HCT116 (cell line): ENCODE data around the gene DCUN1D5. TPM values are rescaled to one million over a fixed set of nuclear protein-coding genes. Genes with fewer than 3 reads are reported as not detected.

Experiments
- ATAC-seq: fragments of 200-7000 bp; cut with Tn5 transposase; 2 replicates; pipeline ENCODE4 v1.9.1; 2020; ENCODE audit warnings: mild to moderate bottlenecking, moderate library complexity
- Bru-seq: library from RNA; stranded (reverse); fragments of 400-500 nt; gene quantifications from one replicate; lab custom pipeline; 2021; lab: Mats Ljungman, UMichigan
- BruChase-seq, 2 experiments: library from RNA; stranded (reverse); fragments of 400-500 nt; gene quantifications; one replicate each; lab custom pipeline; 2021; lab: Mats Ljungman, UMichigan
- BruUV-seq: library from RNA; stranded (reverse); fragments of 400-500 nt; replicated peaks from 2 replicates; lab custom pipeline; 2021; lab: Mats Ljungman, UMichigan
- CTCF ChIA-PET: fragments of 300-600 bp; sonication (Branson Sonifier 250); formaldehyde crosslinking; loops from one replicate; lab custom pipeline; 2021; ENCODE audit warnings: antibody characterized with exemption; lab: Charles Lee
- POLR2A ChIA-PET: fragments of 300-600, 350-600 bp; sonication (Branson Sonifier 250); formaldehyde crosslinking; loops from one replicate; lab custom pipeline; 2021; ENCODE audit warnings: antibody characterized with exemption; lab: Charles Lee
- RAD21 ChIA-PET, 2 experiments: fragments of 300-600 bp; sonication (Branson Sonifier 250); formaldehyde crosslinking; loops; one replicate each; lab custom pipeline; 2023; ENCODE audit warnings: low total read pairs in 2 of 2; ENCODE audit not compliant: uncharacterized antibody in 2 of 2, unreplicated experiment in 2 of 2, low non-redundant PET in 1 of 2; lab: Charles Lee
- DNase-seq: peaks from one replicate; pipeline ENCODE4 v3.0.0-alpha.2; 2010; ENCODE audit warnings: low read depth, low spot score
- H2AFZ ChIP-seq: fragments of 200-600 bp; shearing (Covaris generic), sonication (generic); 2 replicates; pipeline ENCODE4 v1.6.1; 2017; ENCODE audit warnings: low read depth, mixed run types, mixed read lengths, antibody characterized with exemption, low read length; ENCODE audit not compliant: poor library complexity, severe bottlenecking
- H3K27ac ChIP-seq: 2 replicates; pipeline ENCODE4 v1.5.1; 2012; ENCODE audit warnings: low read depth, low read length
- H3K27me3 ChIP-seq: fragments of 200-600 bp; sonication (generic); 2 replicates; pipeline ENCODE4 v1.6.1; 2016; ENCODE audit warnings: mixed run types, low read length, mixed read lengths; ENCODE audit not compliant: insufficient read depth
- H3K36me3 ChIP-seq, 2 experiments: fragments of 200-500 bp in 1 of 2; fragments of 200-600 bp in 1 of 2; sonication (Bioruptor generic) in 1 of 2; sonication (generic) in 1 of 2; 2 replicates each; pipeline versions ENCODE4 v1.5.1 to v1.6.1; 2014 to 2016; ENCODE audit warnings: low read length in 2 of 2, inconsistent platforms in 1 of 2, mixed read lengths in 1 of 2, mixed run types in 1 of 2; ENCODE audit not compliant: insufficient read depth in 2 of 2, control insufficient read depth in 1 of 2
- H3K4me1 ChIP-seq, 2 experiments: fragments of 200-600 bp in 1 of 2; sonication (generic) in 1 of 2; 2 replicates each; pipeline versions ENCODE4 v1.5.1 to v1.6.1; 2012 to 2017; ENCODE audit warnings: low read length in 2 of 2, inconsistent platforms in 1 of 2, mild to moderate bottlenecking in 1 of 2, mixed read lengths in 1 of 2, mixed run types in 1 of 2, moderate library complexity in 1 of 2; ENCODE audit not compliant: insufficient read depth in 2 of 2, control insufficient read depth in 1 of 2
- H3K4me2 ChIP-seq: fragments of 200-600 bp; sonication (generic); 2 replicates; pipeline ENCODE4 v1.6.1; 2017; ENCODE audit warnings: mixed run types, low read length, mixed read lengths
- H3K4me3 ChIP-seq, 2 experiments: fragments of 200-600 bp in 1 of 2; sonication (generic) in 1 of 2; replicated peaks in 1 of 2; 2 replicates each; pipeline ENCODE4 v1.5.1; 2011 to 2016; ENCODE audit warnings: low read length in 2 of 2, control low read depth in 1 of 2, low read depth in 1 of 2, mild to moderate bottlenecking in 1 of 2, mixed read lengths in 1 of 2, mixed run types in 1 of 2
- H3K79me2 ChIP-seq: fragments of 200-600 bp; sonication (generic); 2 replicates; pipeline ENCODE4 v1.6.1; 2017; ENCODE audit warnings: mild to moderate bottlenecking, mixed run types, low read length, moderate library complexity, mixed read lengths; ENCODE audit not compliant: insufficient read depth
- H3K9ac ChIP-seq: fragments of 200-600 bp; sonication (generic); 2 replicates; pipeline ENCODE4 v1.6.1; 2016; ENCODE audit warnings: low read length, mixed read lengths
- H3K9me2 ChIP-seq: fragments of 200-600 bp; sonication (generic), shearing (Covaris generic); 2 replicates; pipeline ENCODE4 v1.6.1; 2017; ENCODE audit warnings: mixed run types, mild to moderate bottlenecking, moderate library complexity; ENCODE audit not compliant: insufficient read depth
- H3K9me3 ChIP-seq, 2 experiments: fragments of 200-500 bp in 1 of 2; fragments of 200-600 bp in 1 of 2; sonication (Bioruptor generic) in 1 of 2; sonication (generic) in 1 of 2; 2 replicates each; pipeline ENCODE4 v1.6.1; 2014 to 2017; ENCODE audit warnings: low read length in 2 of 2, mixed read lengths in 2 of 2, inconsistent platforms in 1 of 2, low read depth in 1 of 2, mild to moderate bottlenecking in 1 of 2, mixed run types in 1 of 2, moderate library complexity in 1 of 2; ENCODE audit not compliant: control insufficient read depth in 1 of 2, insufficient read depth in 1 of 2
- H4K20me1 ChIP-seq: fragments of 200-600 bp; sonication (generic), shearing (Covaris generic); 2 replicates; pipeline ENCODE4 v1.6.1; 2017; ENCODE audit warnings: mixed run types, mild to moderate bottlenecking, moderate library complexity; ENCODE audit not compliant: insufficient read depth
- CEBPB ChIP-seq: IDR thresholded peaks from 2 replicates; pipeline ENCODE4 v1.6.1; 2012; ENCODE audit warnings: low read depth
- ELF1 ChIP-seq: IDR thresholded peaks from 2 replicates; pipeline ENCODE4 v1.6.1; 2012; ENCODE audit warnings: low read depth, borderline replicate concordance
- EZH2 ChIP-seq: fragments of 200-600 bp; sonication (generic); IDR thresholded peaks from 2 replicates; pipeline ENCODE4 v1.6.1; 2017; ENCODE audit warnings: antibody characterized with exemption, mixed run types
- POLR2A ChIP-seq: IDR thresholded peaks from 2 replicates; pipeline ENCODE4 v1.7.0; 2011; ENCODE audit warnings: borderline replicate concordance; ENCODE audit not compliant: insufficient read depth, insufficient read length; ENCODE audit errors: extremely low read depth
- POLR2AphosphoS5 ChIP-seq: IDR thresholded peaks from 2 replicates; pipeline ENCODE4 v1.6.1; 2011; ENCODE audit warnings: mild to moderate bottlenecking, low read depth, low read length, moderate library complexity
- RAD21 ChIP-seq: IDR thresholded peaks from 2 replicates; pipeline ENCODE4 v1.6.1; 2012; ENCODE audit warnings: low read depth, mild to moderate bottlenecking
- SIN3A ChIP-seq: IDR thresholded peaks from 2 replicates; pipeline ENCODE4 v1.6.1; 2012; ENCODE audit warnings: low read depth
- SP1 ChIP-seq: IDR thresholded peaks from 2 replicates; pipeline ENCODE4 v1.6.1; 2012; ENCODE audit warnings: low read depth
- SRF ChIP-seq: IDR thresholded peaks from 2 replicates; pipeline ENCODE4 v1.6.1; 2012; ENCODE audit warnings: low read depth
- TCF7L2 ChIP-seq: IDR thresholded peaks from 2 replicates; pipeline ENCODE4 v1.7.0; 2011; ENCODE audit warnings: borderline replicate concordance, inconsistent platforms; ENCODE audit not compliant: insufficient read depth, insufficient read length; ENCODE audit errors: extremely low read depth
- YY1 ChIP-seq: IDR thresholded peaks from 2 replicates; pipeline ENCODE4 v1.6.1; 2011; ENCODE audit warnings: low read length, low read depth, moderate library complexity, mild to moderate bottlenecking; ENCODE audit not compliant: insufficient replicate concordance; ENCODE audit errors: extremely low read depth
- ZFX ChIP-seq: fragments of 450-650 bp; IDR thresholded peaks from 2 replicates; pipeline ENCODE4 v1.6.1; 2017
- intact Hi-C: fragments of 100-400 bp; cut with micrococcal nuclease; formaldehyde crosslinking; loops from 2 replicates; pipeline ENCODE4 v1.10.0; 2022
- long read RNA-seq: library from polyadenylated mRNA; unstranded; transcript quantifications from one replicate; pipeline ENCODE4 v2.0.0, GENCODE V29; 2021; ENCODE audit not compliant: unreplicated experiment
- polyA plus RNA-seq: library from polyadenylated mRNA; unstranded; fragments of >200 nt; gene quantifications from 2 replicates; pipeline ENCODE4 v1.2.1, GENCODE V29; 2012; ENCODE audit warnings: missing spikeins
- total RNA-seq: library from RNA; stranded (reverse); gene quantifications from one replicate; pipeline ENCODE4 v1.2.1, GENCODE V29; 2021; ENCODE audit not compliant: unreplicated experiment
- TF ChIP-seq, protein P1 (sequence below): IDR thresholded peaks from 2 replicates; pipeline ENCODE4 v1.6.1; 2012

DCUN1D5 gene
- total RNA-seq: 60.1 TPM
- polyA plus RNA-seq: 28.8 and 35.7 TPM in 2 replicates
- percentile 96 among the genes with signal in this experiment for Bru-seq, nascent RNA
- percentile 84 among the genes with signal in this experiment for BruChase-seq, experiment 1, labeled RNA remaining after a 6-hour chase
- BruChase-seq, experiment 2, labeled RNA remaining after a 2-hour chase: percentile 93 among the genes with signal in this experiment
- long read RNA-seq, transcript DCUN1D5-201 (8 exons, 1,337 nt): major isoform, 75 of 94 reads
- long read RNA-seq, partial matches to known transcripts: 4 of 94 reads
- long read RNA-seq, other reads (novel, unspliced or antisense): 13 of 94 reads

DNA sequence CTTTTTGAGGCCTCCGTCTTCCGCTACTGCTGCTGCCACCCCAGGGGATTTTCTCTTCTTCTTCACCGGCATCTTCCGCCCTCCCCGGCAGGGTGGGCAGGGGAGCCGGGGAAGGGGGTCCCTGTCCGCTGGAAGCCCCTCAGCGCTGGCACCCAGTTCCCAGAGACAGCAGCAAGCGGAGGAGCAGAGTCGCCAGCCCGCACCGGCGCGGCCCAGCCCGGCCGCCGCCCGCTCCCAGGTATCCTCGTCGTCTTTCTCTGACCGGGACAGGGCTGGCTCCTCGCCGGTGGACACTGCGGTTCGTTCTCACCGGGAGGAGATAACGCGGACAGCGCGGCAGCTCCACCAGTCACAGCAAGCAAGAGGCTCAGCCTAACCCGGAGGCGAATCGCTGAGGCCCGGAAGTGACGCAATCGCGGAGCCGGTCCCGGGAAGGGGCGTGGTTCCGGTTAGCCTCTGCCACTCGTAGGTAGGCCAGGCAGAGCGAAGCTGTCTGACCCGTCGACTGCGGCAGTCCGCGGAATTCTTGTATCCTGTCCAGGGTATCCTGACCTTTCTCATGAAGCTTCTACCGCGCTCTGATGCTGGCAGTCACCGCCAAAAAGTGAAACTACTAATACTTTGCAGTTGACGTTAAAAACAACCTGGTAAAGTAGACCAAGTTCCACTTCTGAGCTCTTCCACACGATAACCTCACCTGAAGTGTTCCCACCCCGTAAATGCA is at the start of gene DCUN1D5:
DCUN1D5 (minus strand) TSS at position 360 of the 724 bp plus-strand sequence; CDS start at position 72, 288 bp downstream.
- Histone ChIP-seq H3K27ac (peak within 1 kb of the TSS; percentile 81), H4K20me1 (no peaks in the 10 kb centered on the region), H3K4me2 (peak within 1 kb of the TSS; percentile 91), H3K9me3 (no peaks in the 10 kb centered on the region), H3K9ac (peak within 1 kb of the TSS; percentile 98), H3K79me2 (peaks cover 51% of the 10 kb centered on the region), H3K4me1 (peaks cover 0 to 14% of the 10 kb centered on the region in 2 experiments; a peak in 2 of 4 replicates), H2AFZ (peak within 1 kb of the TSS; percentile 32), H3K27me3 (no peaks in the 10 kb centered on the region)
- BruUV-seq: no TSS peak
- CTCF ChIA-PET: interaction anchor here (1.4 kb wide), 1 partner anchor 13 kb away, joined by 4 read pairs; no protein-coding TSS in a partner anchor
- intact Hi-C loops: loop anchor here (2.0 kb wide), 1 partner anchor 17 kb away; the partner anchor contains the start of gene DYNC2H1
- POLR2A ChIA-PET: interaction anchor here (0.6 to 1.6 kb wide), 7 partner anchors 8 to 1057 kb away, joined by 3 to 11 read pairs (median 4); partner anchors contain the start of gene DYNC2H1
- DNase-seq (peak; percentile 88), ATAC-seq (peak; percentile 96)
- TF ChIP-seq ELF1 (peak; percentile 26; the same call in 1 of the 2 replicates), POLR2AphosphoS5 (peak; percentile 97), CEBPB (peak; percentile 69; the same call in 1 of the 2 replicates), RAD21 (no peak), YY1 (peak; percentile 20), SIN3A (peak; percentile 68; the same call in 1 of the 2 replicates), EZH2 (no peak), SP1 (0 out of 2 replicates have a peak, but pooled peaks have one; percentile 25), ZFX (peak; percentile 59; the same call in 1 of the 2 replicates), TCF7L2 (no peak), SRF (no peak; the same call in 1 of the 2 replicates), POLR2A (peak; percentile 92)
- TF ChIP-seq, protein P1, sequence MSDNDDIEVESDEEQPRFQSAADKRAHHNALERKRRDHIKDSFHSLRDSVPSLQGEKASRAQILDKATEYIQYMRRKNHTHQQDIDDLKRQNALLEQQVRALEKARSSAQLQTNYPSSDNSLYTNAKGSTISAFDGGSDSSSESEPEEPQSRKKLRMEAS: peak; percentile 70
- TF ChIP-seq, all 23 proteins: peak for 9
- RAD21 ChIA-PET: no interaction called here
- Histone ChIP-seq H3K36me3 (peaks cover 3 to 16% of the 10 kb centered on the region in 2 experiments; a peak in 2 of 4 replicates), H3K9me2 (no peaks in the 10 kb centered on the region), H3K4me3 (peak within 1 kb of the TSS; percentile 82 to 92)
